ENCODE data around the gene MYO1E. TPM values are rescaled to one million over a fixed set of nuclear protein-coding genes. Genes with fewer than 3 reads are reported as not detected.
"Not testable (repeated sequence)": the region's sequence is repeated elsewhere in the genome, so short reads cannot be mapped to it uniquely, and the experiment has no call there.

The MYO1E gene
- total and polyA plus RNA-seq, 4 donors: 20.9 to 84.2 (median 52.4) TPM

GRCh38 chr15:59131969-59132562, 240.6 kb downstream of the MYO1E start:
- peaks cover 11 to 24% (median 17%) of the 10 kb centered on the region in 4 donors for H3K36me3 ChIP-seq (ENCODE audit: control insufficient read depth in 4 of 4, insufficient read depth in 4 of 4, low read length in 4 of 4)
- no peaks in the 10 kb centered on the region for H3K27me3 ChIP-seq (ENCODE audit: control insufficient read depth in 3 of 3, insufficient read depth in 3 of 3, low read length in 2 of 3)
- no peaks in the 10 kb centered on the region for H3K4me1 ChIP-seq (ENCODE audit: control insufficient read depth in 5 of 5, insufficient read depth in 5 of 5, low read length in 5 of 5)
- no peaks in the 10 kb centered on the region for H3K9me3 ChIP-seq (ENCODE audit: control insufficient read depth in 4 of 4, insufficient read depth in 3 of 4, low read length in 3 of 4)
- 88 to 89% methylated on average over 3 of the region's 3 CpGs for WGBS, 2 donors
- no peak overlapping the region for H3K27ac ChIP-seq (ENCODE audit: low read depth in 1 of 2, low read length in 1 of 2)
- ATAC-seq (ENCODE audit: insufficient read depth, low FRiP score) (no peak), DNase-seq (no peak)
- no peak overlapping the region for H3K4me3 ChIP-seq
- TF ChIP-seq CTCF (IDR thresholded peaks at IDR 0.05; ENCODE audit: control extremely low read depth, extremely low read depth): no peak
- no peak overlapping the region for H3K9ac ChIP-seq (ENCODE audit: insufficient read depth in 1 of 2, low read length in 2 of 2)

- H3K9ac ChIP-seq (ENCODE audit: insufficient read depth in 1 of 2, low read length in 2 of 2): no peak overlapping the region
- no peaks in the 10 kb centered on the region for H3K27me3 ChIP-seq (ENCODE audit: control insufficient read depth in 3 of 3, insufficient read depth in 3 of 3, low read length in 2 of 3)
- H3K36me3 ChIP-seq (ENCODE audit: control insufficient read depth in 4 of 4, insufficient read depth in 4 of 4, low read length in 4 of 4): peaks cover 7 to 24% (median 14%) of the 10 kb centered on the region in 4 donors
- H3K4me1 ChIP-seq (ENCODE audit: control insufficient read depth in 5 of 5, insufficient read depth in 5 of 5, low read length in 5 of 5): no peaks in the 10 kb centered on the region
- H3K4me3 ChIP-seq: no peak overlapping the region
- TF ChIP-seq CTCF (IDR thresholded peaks at IDR 0.05; ENCODE audit: control extremely low read depth, extremely low read depth): no peak
- no peaks in the 10 kb centered on the region for H3K9me3 ChIP-seq (ENCODE audit: control insufficient read depth in 4 of 4, insufficient read depth in 3 of 4, low read length in 3 of 4)
- no peak for ATAC-seq (ENCODE audit: insufficient read depth, low FRiP score)
- WGBS, 2 donors: 98% methylated on average over 16 of the region's 16 CpGs
- DNase-seq: no peak
- no peak overlapping the region for H3K27ac ChIP-seq (ENCODE audit: low read depth in 1 of 2, low read length in 1 of 2)
Measured at GRCh38 chr15:59131456-59131855, 241.2 kb downstream of the MYO1E start.

DNA sequence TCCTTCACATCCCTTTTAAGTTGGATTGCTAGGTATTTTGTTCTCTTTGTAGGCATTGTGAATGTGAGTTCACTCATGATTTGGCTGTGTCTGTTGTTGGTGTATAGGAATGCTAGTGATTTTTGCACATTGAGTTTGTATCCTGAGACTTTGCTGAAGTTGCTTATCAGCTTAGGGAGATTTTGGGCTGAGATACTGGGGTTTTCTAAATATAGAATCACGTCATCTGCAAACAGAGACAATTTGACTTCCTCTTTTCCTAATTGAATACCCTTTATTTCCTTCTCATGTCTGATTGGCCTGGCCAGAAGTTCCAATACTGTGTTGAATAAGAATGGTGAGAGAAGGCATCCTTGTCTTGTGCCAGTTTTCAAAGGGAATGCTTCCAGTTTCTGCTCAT, 245.4 kb downstream of the MYO1E start:
- H3K4me1 ChIP-seq (ENCODE audit: control insufficient read depth in 5 of 5, insufficient read depth in 5 of 5, low read length in 5 of 5); H3K27me3 ChIP-seq (ENCODE audit: control insufficient read depth in 3 of 3, insufficient read depth in 3 of 3, low read length in 2 of 3); DNase-seq; H3K9ac ChIP-seq (ENCODE audit: insufficient read depth in 1 of 2, low read length in 2 of 2); H3K4me3 ChIP-seq; H3K9me3 ChIP-seq (ENCODE audit: control insufficient read depth in 4 of 4, insufficient read depth in 3 of 4, low read length in 3 of 4); ATAC-seq (ENCODE audit: insufficient read depth, low FRiP score); H3K27ac ChIP-seq (ENCODE audit: low read depth in 1 of 2, low read length in 1 of 2): not testable (repeated sequence)
- H3K36me3 ChIP-seq (ENCODE audit: control insufficient read depth in 4 of 4, insufficient read depth in 4 of 4, low read length in 4 of 4): peaks cover 0 to 16% (median 5%) of the 10 kb centered on the region in 4 donors
- 38 to 72% methylated on average over 1 of the region's 1 CpG for WGBS, 2 donors

- not testable (repeated sequence) for H3K9me3 ChIP-seq (ENCODE audit: control insufficient read depth in 4 of 4, insufficient read depth in 3 of 4, low read length in 3 of 4); ATAC-seq (ENCODE audit: insufficient read depth, low FRiP score); H3K27ac ChIP-seq (ENCODE audit: low read depth in 1 of 2, low read length in 1 of 2); H3K4me3 ChIP-seq; DNase-seq; H3K4me1 ChIP-seq (ENCODE audit: control insufficient read depth in 5 of 5, insufficient read depth in 5 of 5, low read length in 5 of 5); H3K27me3 ChIP-seq (ENCODE audit: control insufficient read depth in 3 of 3, insufficient read depth in 3 of 3, low read length in 2 of 3); H3K9ac ChIP-seq (ENCODE audit: insufficient read depth in 1 of 2, low read length in 2 of 2)
- peaks cover 0 to 10% (median 3%) of the 10 kb centered on the region in 4 donors for H3K36me3 ChIP-seq (ENCODE audit: control insufficient read depth in 4 of 4, insufficient read depth in 4 of 4, low read length in 4 of 4)
- 97 to 98% methylated on average over 4 of the region's 4 CpGs for WGBS, 2 donors
Measured at GRCh38 chr15:59125683-59126082, 247.0 kb downstream of the MYO1E start.

Measured in lung (tissue), 12 donors.